Spleen (tissue), 11 donors: ENCODE measurements around the gene UBR2. TPM values are rescaled to one million over a fixed set of nuclear protein-coding genes. Genes with fewer than 3 reads are reported as not detected.

Experiments
- DNase-seq: peaks from one replicate; pipeline ENCODE4 v3.0.0-alpha.2; 2020
- H3K27ac ChIP-seq, 8 donors: fragments of 200-600 bp; sonication (generic) in 7 of 8; 1 replicate in 4 of 8; 2 replicates in 4 of 8; pipeline versions ENCODE4 v1.5.0 to v1.8.0; 2016 to 2021; ENCODE audit warnings: inconsistent platforms in 4 of 8, mild to moderate bottlenecking in 4 of 8, moderate library complexity in 1 of 8
- H3K27me3 ChIP-seq, 7 donors: fragments of 200-600 bp; sonication (generic) in 6 of 7; replicated peaks in 1 of 7; 1 replicate in 4 of 7; 2 replicates in 3 of 7; pipeline versions ENCODE4 v1.5.0 to v1.8.0; 2016 to 2021; ENCODE audit warnings: inconsistent platforms in 3 of 7, mild to moderate bottlenecking in 1 of 7
- H3K36me3 ChIP-seq, 6 donors: fragments of 200-600 bp; sonication (generic) in 5 of 6; 1 replicate in 4 of 6; 2 replicates in 2 of 6; pipeline versions ENCODE4 v1.5.0 to v1.8.0; 2016 to 2021; ENCODE audit warnings: inconsistent platforms in 2 of 6
- H3K4me1 ChIP-seq, 6 donors: fragments of 200-600 bp; sonication (generic) in 5 of 6; 1 replicate in 3 of 6; 2 replicates in 3 of 6; pipeline versions ENCODE4 v1.5.0 to v1.8.0; 2016 to 2021; ENCODE audit warnings: inconsistent platforms in 3 of 6
- H3K4me3 ChIP-seq, 8 donors: fragments of 200-600 bp; sonication (generic) in 7 of 8; 1 replicate in 4 of 8; 2 replicates in 4 of 8; pipeline versions ENCODE4 v1.5.0 to v1.8.0; 2016 to 2021; ENCODE audit warnings: inconsistent platforms in 4 of 8, mild to moderate bottlenecking in 4 of 8, moderate library complexity in 2 of 8
- H3K9me3 ChIP-seq, 8 donors: fragments of 200-600 bp; sonication (generic) in 7 of 8; 1 replicate in 4 of 8; 2 replicates in 4 of 8; pipeline versions ENCODE4 v1.5.0 to v1.8.0; 2016 to 2021; ENCODE audit warnings: inconsistent platforms in 4 of 8
- POLR2A ChIP-seq, 3 donors: fragments of 450-650 bp; IDR thresholded peaks; one replicate each; pipeline ENCODE4 v1.5.1; 2017; ENCODE audit warnings: antibody characterized with exemption in 3 of 3, mild to moderate bottlenecking in 1 of 3
- POLR2AphosphoS5 ChIP-seq, 3 donors: sonication (generic); formaldehyde crosslinking; IDR thresholded peaks; one replicate each; pipeline ENCODE4 v1.5.1; 2017; ENCODE audit warnings: antibody characterized with exemption in 3 of 3
- WGBS, 5 donors: extraction: QIAGEN DNeasy Blood & Tissue Kit in 3 of 5; methylation state at CpG; one replicate each; pipeline versions ENCODE4 v1.1.5 to v1.1.7; 2013 to 2018; 5-methylcytosine and 5-hydroxymethylcytosine counted together
- intact Hi-C: fragments of 100-400 bp; cut with DNase I; formaldehyde crosslinking; loops from one replicate; pipeline ENCODE4 v1.15.0; 2023; ENCODE audit warnings: low total_unique reads
- polyA plus RNA-seq, 3 donors: library from polyadenylated mRNA; stranded (reverse); fragments of 200-250 nt; gene quantifications; one replicate each; pipeline ENCODE4 v1.2.1, GENCODE V29; 2013
- total RNA-seq, 7 donors: library from RNA; depleted of rRNA in 3 of 7; stranded (reverse); fragments of >200 nt in 3 of 7; fragmentation: NEBNext Ultra II Directional in 4 of 7; extraction: Animal tissue kit (Norgen Biotek cat#: 25700) in 4 of 7; gene quantifications; one replicate each; pipeline versions ENCODE4 v1.1.0 to v1.2.1, GENCODE V29; 2016 to 2021
- TF ChIP-seq, protein P1 (sequence below), 11 experiments: fragments of 200-600 bp in 7 of 11; fragments of 450-650 bp in 4 of 11; sonication (generic) in 4 of 11; IDR thresholded peaks in 8 of 11; conservative IDR thresholded peaks in 3 of 11; 1 replicate in 7 of 11; 2 replicates in 4 of 11; pipeline versions ENCODE4 v1.4.0 to v1.8.0; 2016 to 2021; ENCODE audit warnings: antibody characterized with exemption in 11 of 11, inconsistent platforms in 4 of 11, mild to moderate bottlenecking in 1 of 11
- donor health status: healthy with polysubstance abuse.
- donor health status: DM: no; HTN: no; CAD: no; lungs with moderate emphysema.
- donor health status: DM: no; HTN: no; CAD: no.
- donor health status: Bipolar disorder and iron deficiency.
- donor health status: healthy.
- donor health status: DM: no; HTN: no; CAD: no.
- donor health status: DM: yes; HTN: yes; CAD: no.

The UBR2 gene
- total and polyA plus RNA-seq, 10 donors = 7.4 to 51.8 (median 43.7) TPM

DNA sequence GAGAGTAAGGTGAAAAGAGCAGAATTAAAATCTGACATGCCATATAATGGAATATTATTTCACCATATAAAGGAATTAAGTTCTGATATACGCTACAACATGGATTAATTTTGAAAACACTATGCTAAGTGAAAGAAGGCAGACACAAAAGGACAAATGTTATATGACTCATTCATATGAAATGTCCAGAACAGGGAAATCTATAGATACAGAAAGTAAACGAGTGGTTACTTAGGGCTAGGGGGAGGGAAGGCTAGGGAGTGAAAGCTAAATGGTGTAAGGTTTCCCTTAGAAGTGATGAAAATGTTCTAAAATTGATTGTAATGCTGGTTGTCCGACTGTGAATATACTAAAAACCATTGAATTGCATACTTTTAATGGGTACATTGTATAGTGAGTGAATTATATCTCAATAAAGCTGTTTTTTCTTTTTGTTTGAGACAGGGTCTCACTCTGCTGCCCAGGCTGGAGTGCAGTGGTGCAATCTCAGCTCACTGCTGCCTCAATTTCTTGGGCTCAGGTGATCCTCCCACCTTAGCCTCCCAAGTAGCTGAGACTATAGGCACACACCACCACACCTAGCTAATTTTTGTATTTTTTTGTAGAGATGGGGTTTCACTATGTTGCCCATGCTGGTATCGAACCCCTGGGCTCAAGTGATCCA lies 150.4 kb downstream of the UBR2 start:
- Histone ChIP-seq H3K9me3 (peaks cover 0 to 14% (median 9%) of the 10 kb centered on the region in 8 donors), H3K4me1 (no peaks in the 10 kb centered on the region), H3K4me3 (no peak overlapping the region), H3K27ac (no peak overlapping the region), H3K36me3 (no peaks in the 10 kb centered on the region), H3K27me3 (no peaks in the 10 kb centered on the region)
- no peak for DNase-seq
- intact Hi-C loops = no loop called here
- 74 to 91% (median 78%) methylated on average over 4 of the region's 4 CpGs for WGBS, 5 donors
- TF ChIP-seq POLR2A (IDR thresholded peaks at IDR 0.05) (no peak), POLR2AphosphoS5 (IDR thresholded peaks at IDR 0.05) (no peak)
- TF ChIP-seq, protein P1, sequence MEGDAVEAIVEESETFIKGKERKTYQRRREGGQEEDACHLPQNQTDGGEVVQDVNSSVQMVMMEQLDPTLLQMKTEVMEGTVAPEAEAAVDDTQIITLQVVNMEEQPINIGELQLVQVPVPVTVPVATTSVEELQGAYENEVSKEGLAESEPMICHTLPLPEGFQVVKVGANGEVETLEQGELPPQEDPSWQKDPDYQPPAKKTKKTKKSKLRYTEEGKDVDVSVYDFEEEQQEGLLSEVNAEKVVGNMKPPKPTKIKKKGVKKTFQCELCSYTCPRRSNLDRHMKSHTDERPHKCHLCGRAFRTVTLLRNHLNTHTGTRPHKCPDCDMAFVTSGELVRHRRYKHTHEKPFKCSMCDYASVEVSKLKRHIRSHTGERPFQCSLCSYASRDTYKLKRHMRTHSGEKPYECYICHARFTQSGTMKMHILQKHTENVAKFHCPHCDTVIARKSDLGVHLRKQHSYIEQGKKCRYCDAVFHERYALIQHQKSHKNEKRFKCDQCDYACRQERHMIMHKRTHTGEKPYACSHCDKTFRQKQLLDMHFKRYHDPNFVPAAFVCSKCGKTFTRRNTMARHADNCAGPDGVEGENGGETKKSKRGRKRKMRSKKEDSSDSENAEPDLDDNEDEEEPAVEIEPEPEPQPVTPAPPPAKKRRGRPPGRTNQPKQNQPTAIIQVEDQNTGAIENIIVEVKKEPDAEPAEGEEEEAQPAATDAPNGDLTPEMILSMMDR (IDR thresholded peaks at IDR 0.05 in 8 of 11, conservative IDR thresholded peaks at IDR 0.05 in 3 of 11) = no peak

DNA sequence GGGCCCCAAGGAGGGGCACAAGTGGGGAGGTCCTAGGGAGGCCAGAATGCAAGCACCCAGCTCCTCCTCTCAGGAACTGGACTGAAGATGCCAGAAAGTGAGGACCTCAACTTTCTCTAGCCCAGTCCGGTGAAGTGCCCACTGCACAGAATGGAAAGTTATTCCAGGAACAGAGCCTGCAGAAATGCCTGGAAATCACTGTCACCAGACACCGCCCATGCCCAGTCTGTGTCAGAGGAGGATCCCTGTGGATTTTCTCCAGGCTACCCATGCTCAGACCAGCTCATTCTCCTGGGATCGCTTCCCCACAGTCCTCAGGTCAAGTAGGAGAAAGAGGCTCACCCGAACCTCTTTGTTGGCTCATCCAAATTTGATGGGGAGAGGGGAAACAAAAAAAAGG lies 152.0 kb downstream of the UBR2 start:
- WGBS, 5 donors = 85 to 95% (median 91%) methylated on average over 4 of the region's 4 CpGs
- DNase-seq = no peak
- intact Hi-C loops = no loop called here

DNA sequence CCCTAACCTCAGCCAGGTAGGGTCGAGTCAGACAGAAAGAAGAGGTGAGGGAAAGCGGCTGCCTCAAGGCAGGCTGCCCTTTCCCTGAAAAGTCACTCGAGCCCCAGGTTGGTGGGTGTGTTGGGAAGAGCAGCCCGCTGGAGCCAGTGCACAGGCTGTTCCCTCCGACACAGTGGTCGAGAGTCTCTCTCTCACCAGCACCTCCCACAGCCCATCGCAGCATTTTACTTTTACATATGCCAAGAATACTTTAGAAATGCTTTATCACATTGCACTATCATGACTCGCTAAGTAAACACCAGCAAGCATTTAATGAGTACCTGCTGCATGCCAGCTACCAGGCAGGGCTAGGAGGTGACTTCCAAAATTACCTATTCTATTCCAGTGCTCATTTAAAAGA lies 156.9 kb downstream of the UBR2 start:
- no peaks in the 10 kb centered on the region for H3K9me3 ChIP-seq
- WGBS, 5 donors = 70 to 84% (median 82%) methylated on average over 8 of the region's 8 CpGs
- H3K27ac ChIP-seq = no peak overlapping the region

More for the DNA sequence above, 152.0 kb downstream of the UBR2 start:
- Histone ChIP-seq H3K4me3 (no peak overlapping the region), H3K27me3 (no peaks in the 10 kb centered on the region), H3K27ac (no peak overlapping the region), H3K9me3 (peaks cover 0 to 14% (median 9%) of the 10 kb centered on the region in 8 donors), H3K36me3 (no peaks in the 10 kb centered on the region), H3K4me1 (no peaks in the 10 kb centered on the region)
- TF ChIP-seq, protein P1 (IDR thresholded peaks at IDR 0.05 in 8 of 11, conservative IDR thresholded peaks at IDR 0.05 in 3 of 11) = no peak
- TF ChIP-seq POLR2AphosphoS5 (IDR thresholded peaks at IDR 0.05) (no peak), POLR2A (IDR thresholded peaks at IDR 0.05) (no peak)

DNA sequence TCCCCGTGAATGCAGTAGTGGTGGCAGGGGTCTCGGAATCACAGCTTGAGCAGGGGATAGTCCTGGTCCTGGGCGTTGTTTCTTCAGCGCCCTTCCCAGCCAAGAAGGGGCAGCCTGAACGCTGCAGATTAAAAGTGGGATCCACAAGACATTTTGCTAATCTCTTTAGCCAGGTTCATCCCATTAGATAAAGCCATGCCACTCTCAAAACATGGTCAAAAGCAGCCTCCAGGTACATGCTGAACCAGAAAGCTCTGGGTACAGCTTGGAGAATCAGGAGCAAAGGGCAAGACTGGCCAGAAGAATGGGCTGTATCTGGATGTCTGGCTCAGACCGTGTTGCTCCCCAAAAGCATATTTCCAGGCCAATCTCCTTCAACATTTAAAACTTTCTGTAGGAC lies 158.7 kb downstream of the UBR2 start, which contains the start of gene PRPH2:
Gene PRPH2, minus strand, starts transcription at position 101 of the 400 bp plus-strand sequence. CDS start 263 bp downstream, outside the sequence.
- TF ChIP-seq POLR2A (IDR thresholded peaks at IDR 0.05) = no peak
- no peak for TF ChIP-seq POLR2AphosphoS5 (IDR thresholded peaks at IDR 0.05)
- TF ChIP-seq, protein P1 (IDR thresholded peaks at IDR 0.05 in 8 of 11, conservative IDR thresholded peaks at IDR 0.05 in 3 of 11) = no peak
- Histone ChIP-seq H3K36me3 (no peaks in the 10 kb centered on the region), H3K27me3 (no peaks in the 10 kb centered on the region), H3K27ac (no peak within 1 kb of the TSS), H3K4me1 (peaks cover 0 to 19% (median 15%) of the 10 kb centered on the region in 6 donors), H3K4me3 (no peak within 1 kb of the TSS), H3K9me3 (no peaks in the 10 kb centered on the region)
- DNase-seq = no peak
- intact Hi-C loops = no loop called here
- WGBS, 5 donors = 87 to 94% (median 90%) methylated on average over 6 of the region's 6 CpGs

More for the DNA sequence above, 156.9 kb downstream of the UBR2 start:
- Histone ChIP-seq H3K4me3 (no peak overlapping the region), H3K36me3 (no peaks in the 10 kb centered on the region), H3K27me3 (no peaks in the 10 kb centered on the region), H3K4me1 (peaks cover 0 to 2% (median under 1%) of the 10 kb centered on the region in 6 donors)
- TF ChIP-seq, protein P1 (IDR thresholded peaks at IDR 0.05 in 8 of 11, conservative IDR thresholded peaks at IDR 0.05 in 3 of 11) = no peak
- no peak for TF ChIP-seq POLR2AphosphoS5 (IDR thresholded peaks at IDR 0.05)
- TF ChIP-seq POLR2A (IDR thresholded peaks at IDR 0.05) = no peak
- intact Hi-C loops = no loop called here
- no peak for DNase-seq
